ENCODE results near the gene ACAD10.

Gene ACAD10

GRCh38 chr12:111780166-111780565, 94.3 kb downstream of the ACAD10 start:
- DNase-seq, result no peak

GRCh38 chr12:111780615-111781014, 94.8 kb downstream of the ACAD10 start:
- no peak for DNase-seq

GRCh38 chr12:111781085-111781658, 95.3 kb downstream of the ACAD10 start:
- DNase-seq, result no peak

GRCh38 chr12:111783046-111783445, 97.2 kb downstream of the ACAD10 start:
- DNase-seq, result no peak

GRCh38 chr12:111784953-111785352, 99.1 kb downstream of the ACAD10 start:
- no peak for DNase-seq

- no peak for DNase-seq
These were observed 99.8 kb downstream of the ACAD10 start for GRCh38 chr12:111785651-111786050.

- DNase-seq, result peak; percentile 66
These were observed 102.4 kb downstream of the ACAD10 start for GRCh38 chr12:111788178-111788654.

- DNase-seq, result no peak
These were observed 103.9 kb downstream of the ACAD10 start for GRCh38 chr12:111789779-111790178.

GRCh38 chr12:111791507-111791906, 105.7 kb downstream of the ACAD10 start:
- DNase-seq, result no peak

- DNase-seq, result no peak
These were observed 106.5 kb downstream of the ACAD10 start for GRCh38 chr12:111792155-111792855.

GRCh38 chr12:111792856-111793235, 107.0 kb downstream of the ACAD10 start:
- no peak for DNase-seq

GRCh38 chr12:111798182-111798581, 112.3 kb downstream of the ACAD10 start:
- DNase-seq, result no peak

- no peak for DNase-seq
These were observed 113.9 kb downstream of the ACAD10 start for GRCh38 chr12:111799758-111800157.

GRCh38 chr12:111803038-111803626, 117.3 kb downstream of the ACAD10 start:
- DNase-seq, result no peak

- no peak for DNase-seq
These were observed 118.0 kb downstream of the ACAD10 start for GRCh38 chr12:111803851-111804250.

- DNase-seq, result no peak
These were observed 120.5 kb downstream of the ACAD10 start for GRCh38 chr12:111806304-111806703.
